Ovary (tissue), 9 donors: ENCODE data around the gene GBP6. TPM values are rescaled to one million over a fixed set of nuclear protein-coding genes. Genes with fewer than 3 reads are reported as not detected.
"Not testable (repeated sequence)": the region's sequence is repeated elsewhere in the genome, so short reads cannot be mapped to it uniquely, and the experiment has no call there.

Source experiments
- DNase-seq, 5 donors: peaks; one replicate each; pipeline ENCODE4 v3.0.0-alpha.2; 2019 to 2020
- H3K27ac ChIP-seq, 2 donors: fragments of 200-600 bp; one replicate each; pipeline versions ENCODE4 v1.5.1 to v1.8.0; 2019 to 2022
- H3K27me3 ChIP-seq: fragments of 200-600 bp; one replicate; pipeline ENCODE4 v1.8.0; 2022
- H3K36me3 ChIP-seq: fragments of 200-600 bp; sonication (generic); one replicate; pipeline ENCODE4 v1.5.1; 2019
- H3K4me1 ChIP-seq: one replicate; pipeline ENCODE4 v1.8.1; 2013; ENCODE audit warnings: mild to moderate bottlenecking, moderate library complexity; ENCODE audit not compliant: insufficient read depth
- H3K4me3 ChIP-seq: fragments of 200-600 bp; sonication (generic); one replicate; pipeline ENCODE4 v1.5.1; 2017
- H3K9me3 ChIP-seq, 2 donors: fragments of 200-600 bp in 1 of 2; sonication (generic) in 1 of 2; one replicate each; pipeline versions ENCODE4 v1.5.1 to v1.8.1; 2013 to 2019; ENCODE audit warnings: mild to moderate bottlenecking in 1 of 2, moderate library complexity in 1 of 2
- CTCF ChIP-seq, 3 donors: fragments of 450-650 bp in 2 of 3; fragments of 200-600 bp in 1 of 3; IDR thresholded peaks; one replicate each; pipeline versions ENCODE4 v1.5.1 to v1.8.0; 2016 to 2022; ENCODE audit warnings: antibody characterized with exemption in 3 of 3, mild to moderate bottlenecking in 1 of 3
- EP300 ChIP-seq: sonication (generic); formaldehyde crosslinking; IDR thresholded peaks from one replicate; pipeline ENCODE4 v1.6.1; 2017; ENCODE audit warnings: antibody characterized with exemption
- POLR2A ChIP-seq: fragments of 450-650 bp; IDR thresholded peaks from one replicate; pipeline ENCODE4 v1.6.1; 2017; ENCODE audit warnings: antibody characterized with exemption, mild to moderate bottlenecking, moderate library complexity
- WGBS, 3 donors: extraction: QIAGEN DNeasy Blood & Tissue Kit in 1 of 3; methylation state at CpG; one replicate each; pipeline versions ENCODE4 v1.1.5 to v1.1.7; 2013 to 2017; 5-methylcytosine and 5-hydroxymethylcytosine counted together
- intact Hi-C, 4 donors: fragments of 100-400 bp; cut with DNase I; formaldehyde crosslinking; loops; one replicate each; pipeline versions ENCODE4 v1.11.0 to v1.15.1; 2022 to 2023
- polyA plus RNA-seq, 2 donors: library from polyadenylated mRNA; stranded (reverse); fragments of 200-250 nt in 1 of 2; fragments of 350-450 nt in 1 of 2; fragmentation: Illumina TruSeq in 1 of 2; extraction: RNeasy Lipid Tissue Mini Kit (QIAGEN cat#74804) in 1 of 2; gene quantifications; one replicate each; pipeline ENCODE4 v1.2.3, GENCODE V29; 2013 to 2014
- total RNA-seq, 7 donors: library from RNA; depleted of rRNA in 2 of 7; stranded (reverse); fragments of >200 nt in 2 of 7; fragmentation: NEBNext Ultra II Directional in 3 of 7; extraction: Animal tissue kit (Norgen Biotek cat#: 25700) in 3 of 7; gene quantifications; one replicate each; pipeline versions ENCODE4 v1.1.0 to v1.2.4, GENCODE V29; 2016 to 2023
- donor health status: DM: no; HTN: no; CAD: no; lungs with moderate emphysema.
- donor health status: DM: no; HTN: no; CAD: no.
- donor health status: Bipolar disorder and iron deficiency.
- donor health status: DM: yes; HTN: yes; CAD: no.
- donor health status: DM: no; HTN: no; CAD: no.
- donor health status: DM: yes; HTN: yes; CAD: no.

GBP6 gene
- total and polyA plus RNA-seq, 9 donors, result 0.18 to 0.77 (median 0.34) TPM; not detected in 1

GRCh38 chr1:89335486-89335885 is 28.4 kb upstream of the GBP6 start:
- Histone ChIP-seq H3K4me1 (no peaks in the 10 kb centered on the region), H3K27me3 (no peaks in the 10 kb centered on the region), H3K36me3 (no peaks in the 10 kb centered on the region), H3K4me3 (no peak overlapping the region), H3K27ac (no peak overlapping the region), H3K9me3 (no peaks in the 10 kb centered on the region)
- TF ChIP-seq CTCF (IDR thresholded peaks at IDR 0.05), result no peak
- TF ChIP-seq POLR2A, result no peak
- no peak for TF ChIP-seq EP300
- intact Hi-C loops, result no loop called here
- no peak for DNase-seq

- DNase-seq, result no peak
- 49 to 63% (median 53%) methylated on average over 4 of the region's 4 CpGs for WGBS, 3 donors
- H3K4me1 ChIP-seq, result no peaks in the 10 kb centered on the region
- no peaks in the 10 kb centered on the region for H3K9me3 ChIP-seq
- no peaks in the 10 kb centered on the region for H3K27me3 ChIP-seq
- no peak for TF ChIP-seq POLR2A
- no peak for TF ChIP-seq EP300
- no peak for TF ChIP-seq CTCF (IDR thresholded peaks at IDR 0.05)
- no peak overlapping the region for H3K4me3 ChIP-seq
- no peaks in the 10 kb centered on the region for H3K36me3 ChIP-seq
- no peak overlapping the region for H3K27ac ChIP-seq
- intact Hi-C loops, result no loop called here
These were observed 26.0 kb upstream of the GBP6 start for GRCh38 chr1:89337903-89338302.

GRCh38 chr1:89339039-89339438 is 24.8 kb upstream of the GBP6 start:
- Histone ChIP-seq H3K27me3 (no peaks in the 10 kb centered on the region), H3K4me3 (no peak overlapping the region), H3K4me1 (no peaks in the 10 kb centered on the region), H3K9me3 (no peaks in the 10 kb centered on the region), H3K36me3 (no peaks in the 10 kb centered on the region), H3K27ac (no peak overlapping the region)
- no peak for DNase-seq
- TF ChIP-seq EP300 (no peak), CTCF (IDR thresholded peaks at IDR 0.05) (no peak), POLR2A (no peak)
- intact Hi-C loops, result no loop called here
- 47 to 56% (median 55%) methylated on average over 4 of the region's 4 CpGs for WGBS, 3 donors

- H3K27me3 ChIP-seq, intact Hi-C loops, H3K4me1 ChIP-seq, H3K36me3 ChIP-seq, DNase-seq, H3K27ac ChIP-seq, H3K4me3 ChIP-seq, H3K9me3 ChIP-seq: not testable (repeated sequence)
These were observed 18.4 kb upstream of the GBP6 start for GRCh38 chr1:89345479-89345878.

GRCh38 chr1:89347296-89347695 is 16.6 kb upstream of the GBP6 start:
- H3K27ac ChIP-seq, result no peak overlapping the region
- TF ChIP-seq CTCF (IDR thresholded peaks at IDR 0.05) (no peak), EP300 (no peak), POLR2A (no peak)
- no peak overlapping the region for H3K4me3 ChIP-seq
- intact Hi-C loops, result no loop called here
- no peaks in the 10 kb centered on the region for H3K9me3 ChIP-seq
- H3K36me3 ChIP-seq, result no peaks in the 10 kb centered on the region
- H3K27me3 ChIP-seq, result no peaks in the 10 kb centered on the region
- 69 to 76% (median 76%) methylated on average over 2 of the region's 2 CpGs for WGBS, 3 donors
- no peaks in the 10 kb centered on the region for H3K4me1 ChIP-seq
- no peak for DNase-seq
